HG02610 (cell line): ENCODE data around the gene TPBGL.
"Not testable (repeated sequence)": the region's sequence is repeated elsewhere in the genome, so short reads cannot be mapped to it uniquely, and the experiment has no call there.

ENCODE experiments used
- ATAC-seq: cut with Tn5 transposase; IDR thresholded peaks from one replicate; pipeline ENCODE4 v1.9.1; 2021; ENCODE audit warnings: mild to moderate bottlenecking, moderate library complexity; ENCODE audit not compliant: unreplicated experiment

TPBGL gene

DNA sequence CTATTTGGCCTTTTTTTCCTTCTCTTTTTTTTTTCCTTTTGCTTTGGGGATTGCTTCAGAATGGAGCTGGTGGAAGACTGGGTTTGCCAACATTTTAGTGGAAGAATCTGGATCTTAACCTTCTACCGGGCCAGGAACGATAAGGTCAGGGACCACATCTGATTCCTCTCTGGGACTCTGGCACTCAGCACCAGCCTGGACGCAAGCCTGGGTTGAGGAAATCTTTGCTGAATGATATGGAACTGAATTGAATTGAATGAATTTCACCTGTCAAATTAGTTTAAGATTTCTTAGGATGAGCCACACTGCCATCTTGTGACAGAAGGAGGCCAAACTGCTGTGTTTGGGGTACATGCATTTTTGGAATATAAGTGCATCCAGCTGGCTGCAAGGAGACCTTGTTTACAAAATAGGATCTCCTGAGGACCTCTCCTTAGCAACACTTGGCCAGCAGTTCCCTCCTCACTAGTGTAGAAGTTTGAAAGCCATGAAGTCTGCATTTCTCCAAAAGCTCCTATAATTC is 30.4 kb downstream of the TPBGL start:
- ATAC-seq: no peak

DNA sequence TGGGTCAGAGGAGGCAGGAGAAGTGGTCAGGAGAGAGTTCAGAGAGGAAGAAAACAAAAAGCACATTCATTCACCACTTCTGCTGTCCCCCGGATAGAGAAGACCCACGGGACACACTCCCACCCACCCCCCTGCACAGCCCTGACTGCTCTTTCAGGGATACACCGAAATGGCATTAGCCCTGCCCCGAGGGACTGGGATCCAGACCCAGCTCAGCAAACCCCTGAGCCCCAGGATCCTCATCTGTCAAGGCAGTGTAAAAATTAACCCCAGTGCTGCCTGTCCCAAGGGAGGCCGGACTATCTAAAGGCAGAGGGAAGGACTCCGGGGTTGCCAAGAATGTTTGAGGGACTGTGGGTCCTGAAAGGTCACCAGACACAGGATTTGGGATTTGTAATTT is 31.2 kb downstream of the TPBGL start:
- ATAC-seq: no peak

DNA sequence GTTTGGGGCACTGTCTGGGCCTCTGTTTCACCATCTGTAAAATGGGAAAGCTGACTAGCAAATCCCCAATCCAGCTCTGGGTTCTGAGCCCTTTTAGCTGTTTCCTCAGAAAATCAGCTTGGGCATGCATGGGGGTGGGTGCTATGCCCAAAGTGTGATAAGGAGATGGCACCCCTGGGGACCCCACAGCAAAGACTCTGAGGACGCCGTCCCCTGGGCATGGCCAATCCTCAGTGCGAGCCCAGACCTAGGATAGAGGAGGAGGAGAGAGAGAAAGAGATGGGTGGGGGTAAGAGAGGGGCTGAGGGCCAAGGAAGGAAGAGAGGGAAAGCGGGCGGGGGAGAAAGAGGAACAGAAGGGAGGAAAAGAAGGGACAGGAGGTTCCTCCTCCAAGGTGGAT is 31.8 kb downstream of the TPBGL start:
- ATAC-seq: no peak

DNA sequence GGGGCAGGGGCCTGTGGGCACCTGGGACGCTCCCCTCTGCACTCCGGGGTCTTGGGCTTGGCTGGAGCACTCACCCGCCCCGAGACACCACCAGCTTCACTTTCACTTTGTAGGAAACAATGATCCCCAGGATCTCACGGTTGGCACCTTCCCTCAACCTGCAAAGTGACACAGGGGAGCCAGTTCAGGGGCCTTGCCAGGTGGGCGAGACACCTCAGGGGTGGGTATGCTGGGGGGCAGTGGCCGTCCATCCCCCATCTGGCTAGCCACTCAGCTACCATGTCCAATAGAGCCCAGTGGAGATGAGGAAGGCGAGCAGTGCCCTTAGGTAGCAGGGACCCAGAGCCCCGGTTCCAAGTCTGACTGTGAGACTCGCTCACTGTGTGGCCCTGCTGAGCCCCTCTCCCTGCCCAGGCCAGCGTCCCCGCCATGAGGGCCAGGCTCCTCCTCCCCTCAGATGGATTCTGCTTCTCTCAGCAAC is 32.3 kb downstream of the TPBGL start:
- ATAC-seq: no peak

DNA sequence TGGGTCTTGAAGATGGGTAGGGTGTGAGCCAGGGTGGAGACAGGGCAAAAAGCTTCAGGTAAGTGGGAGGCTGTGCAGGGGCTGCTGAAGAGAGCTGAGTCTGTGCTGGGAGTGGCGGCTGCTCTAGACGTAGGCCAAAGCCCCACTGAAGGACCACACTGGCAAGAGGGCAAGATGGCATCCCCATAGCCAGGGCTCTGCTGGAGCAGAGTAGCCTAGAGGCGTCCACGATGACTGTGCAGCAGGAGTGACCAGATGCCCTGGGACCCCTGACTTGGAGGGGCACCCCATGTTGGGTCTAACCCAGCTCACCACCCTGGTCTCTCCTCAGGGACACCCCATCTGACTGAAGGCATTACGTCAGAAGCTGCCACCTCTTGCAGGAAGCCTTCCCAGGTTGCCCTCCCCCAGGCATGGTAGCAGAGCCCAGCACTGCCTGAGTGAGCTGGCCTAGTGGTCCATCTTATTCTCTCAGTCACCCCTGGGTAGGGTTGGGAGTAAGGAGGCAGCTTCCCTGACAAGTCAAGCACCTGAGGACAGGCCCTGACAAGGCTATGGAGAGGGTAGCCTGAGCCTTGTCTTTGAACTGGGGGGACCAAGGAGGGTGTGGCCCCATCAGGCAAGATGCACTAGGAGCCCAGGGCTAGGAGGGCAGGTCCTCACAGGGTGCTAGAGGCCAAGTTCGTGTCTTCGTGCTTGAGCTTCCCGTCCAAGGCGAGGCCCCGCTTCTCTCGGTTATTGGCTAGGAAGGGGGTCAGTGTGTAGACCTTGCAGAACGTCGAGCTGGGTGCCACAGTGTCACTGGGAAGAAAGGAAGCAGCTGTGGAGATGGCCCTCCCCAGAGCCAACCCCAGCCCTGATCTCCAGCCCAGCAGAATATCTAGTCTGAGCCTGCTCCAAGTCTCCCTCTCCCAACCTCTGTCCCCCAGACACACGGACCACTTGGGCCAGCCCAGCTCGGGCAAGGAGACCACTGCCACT is 33.1 kb downstream of the TPBGL start:
- no peak for ATAC-seq

GRCh38 chr11:75274716-75275115 is 34.1 kb downstream of the TPBGL start:
- not testable (repeated sequence) for ATAC-seq

- ATAC-seq: no peak
These were observed 35.0 kb downstream of the TPBGL start for GRCh38 chr11:75275581-75275980.

- ATAC-seq: no peak
These were observed 35.6 kb downstream of the TPBGL start for GRCh38 chr11:75276186-75276585.

- ATAC-seq: no peak
These were observed 36.1 kb downstream of the TPBGL start for GRCh38 chr11:75276686-75277085.

DNA sequence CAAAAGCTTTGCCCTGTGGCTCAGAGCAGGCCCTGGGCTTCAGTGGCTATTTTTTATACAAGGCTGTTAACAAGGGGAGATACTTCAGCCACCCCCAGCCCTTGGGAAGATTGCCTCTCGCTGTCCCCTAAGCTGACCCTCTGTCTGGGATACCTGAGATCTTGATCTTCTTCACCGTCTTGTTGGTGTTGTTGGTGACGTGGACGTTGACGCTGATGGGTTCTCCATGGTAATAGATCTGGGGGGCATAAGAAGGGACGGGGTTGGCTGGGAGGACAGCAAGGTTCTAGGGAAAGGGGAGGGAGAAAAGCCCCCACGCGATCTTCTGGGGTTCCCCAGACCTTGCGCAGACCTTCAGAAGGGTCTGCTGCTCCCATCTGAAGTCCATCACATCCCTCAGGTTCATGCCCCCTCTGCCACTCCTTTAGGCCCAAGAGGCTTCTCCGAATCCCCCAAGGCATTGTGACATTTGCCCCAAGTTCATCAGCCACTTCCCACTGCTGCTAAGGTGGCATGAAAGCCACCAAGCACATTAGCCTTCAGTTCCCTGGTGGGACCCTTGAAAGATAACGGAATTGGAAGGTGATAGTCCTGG is 36.7 kb downstream of the TPBGL start:
- no peak for ATAC-seq

DNA sequence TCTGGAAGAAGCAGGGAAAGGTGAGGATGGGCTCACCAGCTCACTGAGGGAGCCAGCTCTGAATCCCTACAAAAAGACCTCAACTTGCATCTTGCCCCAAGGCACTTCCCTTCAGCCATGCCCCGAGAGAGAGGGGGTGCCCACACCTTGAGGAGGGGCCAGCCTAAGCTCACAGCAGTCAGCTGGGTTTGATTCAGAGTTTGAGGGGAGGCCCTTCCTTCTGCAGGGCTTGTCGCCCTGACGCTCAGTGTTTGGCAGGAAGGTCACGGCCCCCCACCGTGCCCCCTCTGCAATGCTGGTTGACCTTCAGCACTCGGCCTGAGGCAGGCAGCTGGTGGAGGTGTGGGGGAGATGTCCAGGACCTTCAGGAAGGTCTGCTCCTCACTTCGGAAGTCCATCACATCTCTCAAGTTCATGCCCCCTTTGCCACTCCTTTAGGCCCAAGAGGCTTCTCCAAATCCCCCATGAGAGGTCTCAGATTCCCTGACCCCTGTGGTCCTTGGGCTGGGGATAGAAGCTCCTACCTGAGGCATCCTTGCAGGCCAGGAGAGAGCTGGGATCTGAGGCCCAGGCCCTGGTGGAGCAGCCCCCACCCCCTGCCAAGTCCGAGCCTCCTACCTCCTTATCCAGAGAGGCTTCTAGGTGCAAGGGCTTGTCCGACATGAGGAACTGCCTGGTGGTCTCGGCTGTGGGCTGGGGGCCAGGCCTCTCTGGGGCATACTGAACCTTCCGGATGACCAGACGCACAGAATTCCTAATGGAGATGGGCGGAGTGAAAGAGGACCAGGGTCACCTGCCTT is 37.6 kb downstream of the TPBGL start:
- no peak for ATAC-seq

GRCh38 chr11:75279273-75279672 is 38.7 kb downstream of the TPBGL start:
- ATAC-seq: no peak

- ATAC-seq: no peak
These were observed 39.7 kb downstream of the TPBGL start for GRCh38 chr11:75280227-75280701.

DNA sequence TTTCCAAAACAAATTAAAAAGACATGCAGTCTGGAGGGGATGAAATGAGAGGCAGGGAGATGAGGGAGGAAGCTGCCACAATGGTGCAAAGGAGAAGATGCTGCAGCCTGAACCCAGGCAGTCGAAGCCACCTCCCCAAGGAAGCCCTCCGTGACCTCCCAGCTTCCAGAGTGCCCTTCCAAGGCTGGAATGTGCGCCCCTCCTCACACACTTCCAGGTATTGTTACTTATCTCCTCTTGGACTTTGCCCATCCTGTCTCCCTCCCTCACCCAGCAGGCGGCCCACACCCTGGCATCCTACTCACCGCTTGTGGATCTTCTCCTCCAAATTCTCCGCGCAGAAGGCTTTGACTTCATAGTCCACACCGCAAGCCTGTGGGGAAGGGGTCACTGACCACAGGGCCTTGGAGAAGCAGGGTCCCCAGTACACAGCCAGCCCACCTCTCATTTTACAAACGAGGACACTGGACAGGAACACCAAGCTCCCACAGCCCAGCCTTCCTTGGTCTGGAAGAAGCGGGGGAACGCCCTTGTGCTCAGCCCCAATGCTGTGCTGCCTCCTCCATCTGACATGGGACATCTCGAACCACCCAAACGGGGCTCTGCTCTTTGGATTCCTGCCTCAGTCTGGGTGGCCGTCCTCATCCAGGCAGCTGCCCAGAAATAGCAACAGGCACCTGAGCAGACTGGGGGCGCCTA is 40.3 kb downstream of the TPBGL start:
- no peak for ATAC-seq

DNA sequence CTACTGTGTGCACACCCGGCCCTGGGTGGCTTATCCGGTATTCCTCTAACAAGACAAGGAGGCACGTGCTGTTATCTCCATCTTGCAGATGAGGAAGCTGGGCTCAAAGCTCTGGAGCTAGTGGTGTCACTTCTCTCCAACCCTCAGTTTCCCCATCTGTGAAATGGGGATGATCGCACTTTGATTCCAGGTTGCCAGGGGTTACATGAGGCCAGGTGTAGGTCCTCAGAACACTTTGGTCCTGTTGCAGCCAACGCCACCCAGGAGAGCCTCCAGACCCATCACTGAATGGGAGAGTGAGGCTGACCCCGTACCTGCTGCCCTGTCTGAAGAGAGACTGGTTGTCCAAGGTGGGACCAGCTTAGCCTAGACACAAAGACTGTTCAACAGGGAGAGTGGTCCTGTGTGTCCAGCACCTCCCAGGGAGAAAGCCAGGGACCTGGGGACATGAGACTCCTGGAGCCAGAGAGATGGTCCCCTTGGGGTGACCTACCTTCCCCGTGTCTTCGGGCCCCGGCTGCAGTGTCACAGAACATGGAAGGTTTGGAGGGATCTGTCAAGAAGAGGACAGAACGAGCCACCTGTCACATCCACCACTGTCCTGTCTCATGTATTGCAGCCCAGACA is 41.0 kb downstream of the TPBGL start:
- ATAC-seq: no peak

GRCh38 chr11:75283391-75283931 is 42.9 kb downstream of the TPBGL start:
- ATAC-seq: no peak

DNA sequence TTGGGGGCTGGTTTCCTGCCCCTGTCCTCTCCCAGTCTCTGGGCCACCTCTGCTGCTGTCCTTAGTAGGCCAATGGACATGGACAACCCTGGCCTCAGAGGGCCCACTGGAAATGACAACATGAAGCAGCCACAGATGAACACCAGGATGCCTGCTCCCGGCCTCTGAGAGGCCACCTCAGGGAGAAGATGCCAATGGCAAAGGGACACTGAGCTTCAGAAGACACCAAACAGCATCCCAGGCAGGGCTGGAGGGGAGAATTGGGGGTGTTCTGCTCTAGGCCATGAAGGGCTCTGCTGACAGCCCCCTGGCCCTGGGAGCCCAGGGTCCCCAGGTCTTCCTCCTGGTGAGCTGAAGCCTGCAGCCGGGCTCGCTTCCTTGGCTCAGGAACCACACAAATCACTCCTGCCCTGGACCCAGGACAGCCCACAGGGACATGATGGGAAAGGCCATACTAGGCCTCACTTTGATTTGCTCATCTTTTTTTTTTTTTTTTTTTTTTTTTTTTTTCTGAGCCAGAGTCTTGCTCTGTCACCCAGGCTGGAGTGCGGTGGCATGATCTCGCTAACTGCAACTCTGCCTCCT is 45.3 kb downstream of the TPBGL start:
- no peak for ATAC-seq

- no peak for ATAC-seq
These were observed 46.4 kb downstream of the TPBGL start for GRCh38 chr11:75286826-75287465.

DNA sequence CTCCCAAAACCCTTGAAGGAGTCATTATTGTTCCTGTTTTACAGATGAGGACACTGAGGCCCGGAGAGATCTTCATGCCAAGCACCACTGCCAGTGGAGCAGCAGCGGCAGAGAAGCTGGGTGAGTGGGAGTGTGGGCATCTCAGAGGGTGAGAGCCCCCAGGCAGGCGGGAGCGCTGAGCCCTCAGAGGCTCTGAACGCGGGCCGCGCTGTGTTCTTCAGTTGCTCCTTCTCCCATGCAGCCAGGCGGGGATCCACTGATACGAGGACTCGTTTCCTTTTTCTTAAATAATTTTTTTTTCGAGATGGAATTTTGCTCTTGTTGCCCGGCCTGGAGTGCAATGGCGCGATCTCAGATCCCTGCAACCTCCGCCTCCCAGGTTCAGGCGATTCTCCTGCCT is 47.0 kb downstream of the TPBGL start:
- no peak for ATAC-seq
